K562 (cell line): ENCODE results near the gene CCDC78. TPM values are rescaled to one million over a fixed set of nuclear protein-coding genes. Genes with fewer than 3 reads are reported as not detected.

Experiments used
- CTBP1 ChIP-seq: fragments of 450-650 bp; IDR thresholded peaks from 2 replicates; pipeline ENCODE4 v1.6.1; 2016; ENCODE audit warnings: borderline replicate concordance
- HNRNPLL ChIP-seq: fragments of 200-400 bp; formaldehyde crosslinking; IDR thresholded peaks from 2 replicates; pipeline ENCODE4 v1.6.1; 2017; ENCODE audit warnings: low read length, low read depth, mild to moderate bottlenecking; ENCODE audit not compliant: poor library complexity, severe bottlenecking
- ILK ChIP-seq: fragments of 450-650 bp; IDR thresholded peaks from 2 replicates; pipeline ENCODE4 v1.6.1; 2016; ENCODE audit warnings: missing genetic modification characterization, low read depth, mild to moderate bottlenecking, missing compliant biosample characterization, moderate library complexity, borderline replicate concordance
- MAZ ChIP-seq, 2 experiments: fragments of 450-650 bp in 1 of 2; sonication (generic) in 1 of 2; formaldehyde crosslinking; IDR thresholded peaks in 1 of 2; conservative IDR thresholded peaks in 1 of 2; 2 replicates each; pipeline versions ENCODE4 v1.4.0 to v1.5.0; 2020; ENCODE audit warnings: mild to moderate bottlenecking in 1 of 2, missing genetic modification reagents in 1 of 2
- NELFE ChIP-seq: IDR thresholded peaks from 2 replicates; pipeline ENCODE4 v1.6.1; 2011; ENCODE audit warnings: mild to moderate bottlenecking; ENCODE audit not compliant: insufficient read depth, insufficient read length
- PHF20 ChIP-seq: fragments of 450-650 bp; IDR thresholded peaks from 2 replicates; pipeline ENCODE4 v1.6.1; 2018; ENCODE audit not compliant: partially characterized antibody
- SMARCB1 ChIP-seq: IDR thresholded peaks from 2 replicates; pipeline ENCODE4 v1.6.1; 2011; ENCODE audit warnings: improper control_type of control experiment, low read depth; ENCODE audit not compliant: insufficient read length
- SREBF1 ChIP-seq: fragments of 150-350 bp; IDR thresholded peaks from 2 replicates; pipeline ENCODE4 v1.6.1; 2014; ENCODE audit warnings: antibody characterized with exemption, low read depth, low read length, borderline replicate concordance
- ZBTB17 ChIP-seq: fragments of 450-650 bp; formaldehyde crosslinking; IDR thresholded peaks from 2 replicates; pipeline ENCODE4 v1.4.0; 2020; ENCODE audit warnings: mild to moderate bottlenecking
- ZC3H4 ChIP-seq: sonication (generic); formaldehyde crosslinking; IDR thresholded peaks from 2 replicates; pipeline ENCODE4 v1.9.0; 2021; ENCODE audit warnings: missing genetic modification reagents, borderline replicate concordance
- ZNF124 ChIP-seq: sonication (generic); formaldehyde crosslinking; IDR thresholded peaks from 2 replicates; pipeline ENCODE4 v1.8.1; 2022; ENCODE audit warnings: missing genetic modification reagents
- ZNF140 ChIP-seq: fragments of 250-450 bp; sonication (Bioruptor Pico); IDR thresholded peaks from 2 replicates; pipeline ENCODE4 v1.8.0; 2021; ENCODE audit warnings: moderate library complexity, mild to moderate bottlenecking, inconsistent platforms
- ZNF217 ChIP-seq: sonication (generic); formaldehyde crosslinking; IDR thresholded peaks from 2 replicates; pipeline ENCODE4 v1.8.0; 2022; ENCODE audit warnings: mild to moderate bottlenecking, missing genetic modification reagents
- ZNF263 ChIP-seq: sonication (generic); formaldehyde crosslinking; IDR thresholded peaks from 2 replicates; pipeline ENCODE4 v1.8.0; 2022; ENCODE audit warnings: mild to moderate bottlenecking, missing genetic modification reagents, borderline replicate concordance
- ZNF589 ChIP-seq: fragments of 200-800 bp; sonication (Bioruptor generic); IDR thresholded peaks from 2 replicates; pipeline ENCODE4 v1.6.1; 2016; ENCODE audit warnings: low read depth, missing genetic modification characterization, missing compliant biosample characterization
- ZZZ3 ChIP-seq: fragments of 450-650 bp; IDR thresholded peaks from 2 replicates; pipeline ENCODE4 v1.6.1; 2016; ENCODE audit warnings: antibody characterized with exemption, mild to moderate bottlenecking, moderate library complexity
- polyA plus RNA-seq, 8 experiments: library from polyadenylated mRNA; depleted of rRNA in 4 of 8; stranded (reverse) in 5 of 8; unstranded in 3 of 8; fragments of >200 nt; fragmentation: Nextera tagmentation in 2 of 8; fragmentation: Illumina TruSeq in 1 of 8; extraction: Ambion mirVana in 2 of 8; extraction: Trizol in 1 of 8; gene quantifications; 2 replicates each; pipeline versions ENCODE4 v1.2.1 to v1.2.3, GENCODE V29; 2011 to 2014; ENCODE audit warnings: inconsistent platforms in 1 of 8, missing spikeins in 1 of 8
- total RNA-seq, 7 experiments: library from RNA; depleted of rRNA in 6 of 7; stranded (reverse); fragments of >200 nt in 6 of 7; fragmentation: Illumina TruSeq in 2 of 7; extraction: Trizol in 2 of 7; gene quantifications; 2 replicates each; pipeline versions ENCODE4 v1.2.1 to v1.2.3, GENCODE V29; 2011 to 2021; ENCODE audit warnings: low replicate concordance in 1 of 7
- TF ChIP-seq, protein P1 (sequence below): fragments of 250-450 bp; sonication (Bioruptor Pico); IDR thresholded peaks from 2 replicates; pipeline ENCODE4 v1.5.0; 2021; ENCODE audit warnings: mild to moderate bottlenecking, borderline replicate concordance
- TF ChIP-seq, protein P2 (sequence below): sonication (generic); formaldehyde crosslinking; IDR thresholded peaks from 2 replicates; pipeline ENCODE4 v1.8.1; 2023; ENCODE audit warnings: mild to moderate bottlenecking, missing genetic modification reagents
- TF ChIP-seq, protein P3 (sequence below): fragments of 450-650 bp; formaldehyde crosslinking; IDR thresholded peaks from 2 replicates; pipeline ENCODE4 v1.4.0; 2022; ENCODE audit warnings: mild to moderate bottlenecking, moderate library complexity
- TF ChIP-seq, protein P4 (sequence below): fragments of 250-450 bp; sonication (Bioruptor Pico); IDR thresholded peaks from 2 replicates; pipeline ENCODE4 v1.9.0; 2021; ENCODE audit warnings: mild to moderate bottlenecking

Gene CCDC78
- total and polyA plus RNA-seq, 9 of the 15 experiments (the other 6 are each of a cell fraction or from before 2014, with no cell fraction given), result 0.24 to 17.7 (median 2.9) TPM

DNA sequence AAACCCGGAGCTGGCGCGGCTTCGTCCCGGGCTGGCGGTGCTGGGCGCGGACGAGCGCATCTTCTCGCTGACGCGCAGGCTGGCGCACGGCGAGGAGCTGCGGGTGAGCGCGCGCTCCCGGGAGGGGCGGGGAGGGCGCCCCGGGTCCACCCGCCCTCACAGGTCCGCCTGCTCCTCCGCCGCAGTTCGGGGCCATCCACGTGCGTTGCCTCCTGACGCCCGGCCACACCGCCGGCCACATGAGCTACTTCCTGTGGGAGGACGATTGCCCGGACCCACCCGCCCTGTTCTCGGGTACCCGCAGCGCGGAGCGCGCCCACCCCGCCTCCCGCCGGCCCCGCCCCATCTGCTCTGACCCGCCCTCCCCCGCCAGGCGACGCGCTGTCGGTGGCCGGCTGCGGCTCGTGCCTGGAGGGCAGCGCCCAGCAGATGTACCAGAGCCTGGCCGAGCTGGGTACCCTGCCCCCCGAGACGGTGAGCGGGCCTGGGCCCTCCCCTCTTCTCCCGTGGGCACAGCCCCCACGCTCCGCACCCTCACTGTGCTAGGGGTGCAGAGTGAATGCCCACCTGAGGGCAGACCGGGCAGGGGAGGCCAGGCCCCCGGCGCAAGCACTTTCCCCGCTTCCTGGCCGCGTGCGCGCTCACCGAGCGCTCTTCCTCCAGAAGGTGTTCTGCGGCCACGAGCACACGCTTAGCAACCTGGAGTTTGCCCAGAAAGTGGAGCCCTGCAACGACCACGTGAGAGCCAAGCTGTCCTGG, 2.1 kb upstream of the CCDC78 start (continued):
- TF ChIP-seq ZNF263, result no peak; the same call in 1 of the 2 replicates
- no peak for TF ChIP-seq SMARCB1
- TF ChIP-seq ZNF589, result no peak
- no peak for TF ChIP-seq PHF20
- TF ChIP-seq ZNF217 (CRISPR knock-in tag), result no peak
- TF ChIP-seq, protein P1, sequence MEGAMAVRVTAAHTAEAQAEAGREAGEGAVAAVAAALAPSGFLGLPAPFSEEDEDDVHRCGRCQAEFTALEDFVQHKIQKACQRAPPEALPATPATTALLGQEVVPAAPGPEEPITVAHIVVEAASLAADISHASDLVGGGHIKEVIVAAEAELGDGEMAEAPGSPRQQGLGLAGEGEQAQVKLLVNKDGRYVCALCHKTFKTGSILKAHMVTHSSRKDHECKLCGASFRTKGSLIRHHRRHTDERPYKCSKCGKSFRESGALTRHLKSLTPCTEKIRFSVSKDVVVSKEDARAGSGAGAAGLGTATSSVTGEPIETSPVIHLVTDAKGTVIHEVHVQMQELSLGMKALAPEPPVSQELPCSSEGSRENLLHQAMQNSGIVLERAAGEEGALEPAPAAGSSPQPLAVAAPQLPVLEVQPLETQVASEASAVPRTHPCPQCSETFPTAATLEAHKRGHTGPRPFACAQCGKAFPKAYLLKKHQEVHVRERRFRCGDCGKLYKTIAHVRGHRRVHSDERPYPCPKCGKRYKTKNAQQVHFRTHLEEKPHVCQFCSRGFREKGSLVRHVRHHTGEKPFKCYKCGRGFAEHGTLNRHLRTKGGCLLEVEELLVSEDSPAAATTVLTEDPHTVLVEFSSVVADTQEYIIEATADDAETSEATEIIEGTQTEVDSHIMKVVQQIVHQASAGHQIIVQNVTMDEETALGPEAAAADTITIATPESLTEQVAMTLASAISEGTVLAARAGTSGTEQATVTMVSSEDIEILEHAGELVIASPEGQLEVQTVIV, result no peak
- TF ChIP-seq ZNF140 (CRISPR knock-in tag), result no peak
- no peak for TF ChIP-seq NELFE
- no peak for TF ChIP-seq ZZZ3
- TF ChIP-seq HNRNPLL, result no peak
- TF ChIP-seq SREBF1, result no peak
- no peak for TF ChIP-seq ZBTB17 (CRISPR knock-in tag)
- TF ChIP-seq, protein P2, sequence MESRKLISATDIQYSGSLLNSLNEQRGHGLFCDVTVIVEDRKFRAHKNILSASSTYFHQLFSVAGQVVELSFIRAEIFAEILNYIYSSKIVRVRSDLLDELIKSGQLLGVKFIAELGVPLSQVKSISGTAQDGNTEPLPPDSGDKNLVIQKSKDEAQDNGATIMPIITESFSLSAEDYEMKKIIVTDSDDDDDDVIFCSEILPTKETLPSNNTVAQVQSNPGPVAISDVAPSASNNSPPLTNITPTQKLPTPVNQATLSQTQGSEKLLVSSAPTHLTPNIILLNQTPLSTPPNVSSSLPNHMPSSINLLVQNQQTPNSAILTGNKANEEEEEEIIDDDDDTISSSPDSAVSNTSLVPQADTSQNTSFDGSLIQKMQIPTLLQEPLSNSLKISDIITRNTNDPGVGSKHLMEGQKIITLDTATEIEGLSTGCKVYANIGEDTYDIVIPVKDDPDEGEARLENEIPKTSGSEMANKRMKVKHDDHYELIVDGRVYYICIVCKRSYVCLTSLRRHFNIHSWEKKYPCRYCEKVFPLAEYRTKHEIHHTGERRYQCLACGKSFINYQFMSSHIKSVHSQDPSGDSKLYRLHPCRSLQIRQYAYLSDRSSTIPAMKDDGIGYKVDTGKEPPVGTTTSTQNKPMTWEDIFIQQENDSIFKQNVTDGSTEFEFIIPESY (CRISPR knock-in tag), result no peak
- TF ChIP-seq ILK (tag), result no peak
- TF ChIP-seq, protein P3, sequence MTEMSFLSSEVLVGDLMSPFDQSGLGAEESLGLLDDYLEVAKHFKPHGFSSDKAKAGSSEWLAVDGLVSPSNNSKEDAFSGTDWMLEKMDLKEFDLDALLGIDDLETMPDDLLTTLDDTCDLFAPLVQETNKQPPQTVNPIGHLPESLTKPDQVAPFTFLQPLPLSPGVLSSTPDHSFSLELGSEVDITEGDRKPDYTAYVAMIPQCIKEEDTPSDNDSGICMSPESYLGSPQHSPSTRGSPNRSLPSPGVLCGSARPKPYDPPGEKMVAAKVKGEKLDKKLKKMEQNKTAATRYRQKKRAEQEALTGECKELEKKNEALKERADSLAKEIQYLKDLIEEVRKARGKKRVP (CRISPR knock-in tag), result no peak
- peak; percentile 54; the same call in 1 of the 2 replicates for TF ChIP-seq CTBP1
- no peak; the same call in 1 of the 2 replicates for TF ChIP-seq ZNF124 (CRISPR knock-in tag)
- TF ChIP-seq MAZ (CRISPR knock-in tag; conservative IDR thresholded peaks at IDR 0.05 in 1 of 2, IDR thresholded peaks at IDR 0.05 in 1 of 2), result peak; percentile 46 to 71; a peak in 3 of 4 replicates
- TF ChIP-seq, protein P4, sequence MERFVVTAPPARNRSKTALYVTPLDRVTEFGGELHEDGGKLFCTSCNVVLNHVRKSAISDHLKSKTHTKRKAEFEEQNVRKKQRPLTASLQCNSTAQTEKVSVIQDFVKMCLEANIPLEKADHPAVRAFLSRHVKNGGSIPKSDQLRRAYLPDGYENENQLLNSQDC (CRISPR knock-in tag), result no peak
- 0 out of 2 replicates have a peak, but pooled peaks have one; percentile 22 for TF ChIP-seq ZC3H4 (CRISPR knock-in tag)
